OCI-LY1 (cell line): ENCODE results near the gene P3H3.

ENCODE experiments used
- H2AFZ ChIP-seq: fragments of 200-600 bp; sonication (generic), shearing (Covaris generic); 2 replicates; pipeline ENCODE4 v1.6.0; 2014; ENCODE audit warnings: antibody characterized with exemption, mild to moderate bottlenecking, low read length
- H3F3A ChIP-seq: fragments of 200-600 bp; sonication (generic), shearing (Covaris generic); 2 replicates; pipeline ENCODE4 v1.6.0; 2014; ENCODE audit warnings: mild to moderate bottlenecking, antibody characterized with exemption, low read length, moderate library complexity; ENCODE audit not compliant: insufficient read depth
- H3K27ac ChIP-seq: fragments of 200-600 bp; sonication (generic); 2 replicates; pipeline ENCODE4 v1.5.1; 2014; ENCODE audit warnings: low read length, mixed run types, mild to moderate bottlenecking, low read depth; ENCODE audit not compliant: poor library complexity, severe bottlenecking
- H3K27me3 ChIP-seq: fragments of 200-600 bp; sonication (generic); 2 replicates; pipeline ENCODE4 v1.6.0; 2014; ENCODE audit warnings: antibody characterized with exemption, mild to moderate bottlenecking, low read length, moderate library complexity; ENCODE audit not compliant: insufficient read depth
- H3K36me3 ChIP-seq: fragments of 200-600 bp; sonication (generic); 2 replicates; pipeline ENCODE4 v1.6.1; 2014; ENCODE audit warnings: mild to moderate bottlenecking, antibody characterized with exemption, low read length, moderate library complexity, mixed read lengths; ENCODE audit not compliant: insufficient read depth
- H3K4me1 ChIP-seq: fragments of 200-600 bp; sonication (generic); 2 replicates; pipeline ENCODE4 v1.5.1; 2014; ENCODE audit warnings: mild to moderate bottlenecking, low read length, moderate library complexity; ENCODE audit not compliant: insufficient read depth, severe bottlenecking
- H3K4me2 ChIP-seq: fragments of 200-600 bp; sonication (generic), shearing (Covaris generic); 2 replicates; pipeline ENCODE4 v1.6.1; 2014; ENCODE audit warnings: low read length
- H3K4me3 ChIP-seq: fragments of 200-600 bp; sonication (generic); 2 replicates; pipeline ENCODE4 v1.5.1; 2014; ENCODE audit warnings: low read length, low read depth, mild to moderate bottlenecking, mixed read lengths; ENCODE audit not compliant: poor library complexity, severe bottlenecking
- H3K79me2 ChIP-seq: fragments of 200-600 bp; shearing (Covaris generic); 2 replicates; pipeline ENCODE4 v1.6.1; 2016; ENCODE audit warnings: mixed run types, low read length, mixed read lengths; ENCODE audit not compliant: insufficient read depth
- H3K9ac ChIP-seq: fragments of 200-600 bp; sonication (generic), shearing (Covaris generic); 2 replicates; pipeline ENCODE4 v1.6.1; 2014; ENCODE audit warnings: mild to moderate bottlenecking, low read length, mixed read lengths
- H3K9me2 ChIP-seq: fragments of 200-600 bp; sonication (generic), shearing (Covaris generic); 2 replicates; pipeline ENCODE4 v1.6.1; 2014; ENCODE audit warnings: low read depth, mild to moderate bottlenecking, low read length, mixed read lengths
- H3K9me3 ChIP-seq: fragments of 200-600 bp; shearing (Covaris generic); 2 replicates; pipeline ENCODE4 v1.6.1; 2014; ENCODE audit warnings: low read length, mixed read lengths
- H4K20me1 ChIP-seq: fragments of 200-600 bp; sonication (generic), shearing (Covaris generic); 2 replicates; pipeline ENCODE4 v1.6.0; 2016; ENCODE audit warnings: mild to moderate bottlenecking, low read length; ENCODE audit not compliant: insufficient read depth
- CTCF ChIP-seq: fragments of 200-600 bp; sonication (generic), shearing (Covaris generic); IDR thresholded peaks from 2 replicates; pipeline ENCODE4 v1.5.1; 2017; ENCODE audit warnings: mild to moderate bottlenecking, antibody characterized with exemption, low read length, moderate library complexity, mixed read lengths
- EZH2 ChIP-seq: fragments of 200-600 bp; sonication (generic), shearing (Covaris generic); IDR thresholded peaks from 2 replicates; pipeline ENCODE4 v1.8.0; 2017; ENCODE audit warnings: borderline replicate concordance, mixed run types, mild to moderate bottlenecking, antibody characterized with exemption, low read length, moderate library complexity, mixed read lengths

P3H3 gene

GRCh38 chr12:6860116-6860515, 31.9 kb downstream of the P3H3 start:
- Histone ChIP-seq H2AFZ (no peak overlapping the region), H3F3A (no peaks in the 10 kb centered on the region), H3K9me2 (no peaks in the 10 kb centered on the region), H3K9ac (no peak overlapping the region), H3K4me2 (no peak overlapping the region), H3K79me2 (no peaks in the 10 kb centered on the region), H4K20me1 (no peaks in the 10 kb centered on the region), H3K27me3 (no peaks in the 10 kb centered on the region), H3K4me3 (no peak overlapping the region), H3K4me1 (no peaks in the 10 kb centered on the region), H3K36me3 (peaks cover 95% of the 10 kb centered on the region), H3K27ac (no peak overlapping the region), H3K9me3 (no peaks in the 10 kb centered on the region)
- TF ChIP-seq EZH2 (no peak), CTCF (no peak)

DNA sequence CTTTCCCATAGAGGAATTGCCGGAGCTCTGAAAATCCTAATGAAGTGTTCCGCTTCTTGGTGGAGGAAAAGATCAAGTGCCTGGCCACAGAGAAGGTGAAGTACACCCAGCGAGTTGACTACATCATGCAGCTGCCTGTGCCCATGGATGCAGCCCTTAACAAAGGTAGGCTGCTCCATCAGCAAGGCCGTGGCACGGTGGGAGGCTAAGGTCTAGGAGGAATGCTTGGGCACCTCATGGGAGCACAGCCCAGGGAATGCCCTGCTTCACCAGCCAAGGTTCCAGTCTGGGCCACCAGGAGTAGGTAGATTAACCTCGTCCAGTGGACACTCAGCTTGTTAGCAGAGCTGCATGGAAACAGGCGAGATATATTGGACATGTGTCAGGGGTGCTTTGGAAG, 32.7 kb downstream of the P3H3 start:
- H3K79me2 ChIP-seq: no peaks in the 10 kb centered on the region
- no peaks in the 10 kb centered on the region for H3K27me3 ChIP-seq
- H3K27ac ChIP-seq: no peak overlapping the region
- no peak overlapping the region for H3K4me3 ChIP-seq
- H3K36me3 ChIP-seq: peaks cover 95% of the 10 kb centered on the region
- no peak overlapping the region for H2AFZ ChIP-seq
- H4K20me1 ChIP-seq: no peaks in the 10 kb centered on the region
- no peaks in the 10 kb centered on the region for H3K4me1 ChIP-seq
- no peaks in the 10 kb centered on the region for H3K9me3 ChIP-seq
- TF ChIP-seq CTCF: no peak
- no peaks in the 10 kb centered on the region for H3F3A ChIP-seq
- H3K9me2 ChIP-seq: no peaks in the 10 kb centered on the region
- H3K4me2 ChIP-seq: no peak overlapping the region
- H3K9ac ChIP-seq: no peak overlapping the region

- Histone ChIP-seq H3K9ac (no peak overlapping the region), H3F3A (no peaks in the 10 kb centered on the region), H4K20me1 (no peaks in the 10 kb centered on the region), H3K9me2 (no peaks in the 10 kb centered on the region), H3K4me1 (peaks cover 1% of the 10 kb centered on the region), H3K4me3 (no peak overlapping the region), H3K27ac (no peak overlapping the region), H2AFZ (no peak overlapping the region), H3K79me2 (no peaks in the 10 kb centered on the region), H3K27me3 (no peaks in the 10 kb centered on the region), H3K9me3 (no peaks in the 10 kb centered on the region), H3K36me3 (peaks cover 92% of the 10 kb centered on the region), H3K4me2 (no peak overlapping the region)
- TF ChIP-seq EZH2 (no peak), CTCF (no peak)
Measured at GRCh38 chr12:6861391-6861790, 33.2 kb downstream of the P3H3 start.
